HepG2 (cell line): ENCODE results near the gene FDXR. TPM values are rescaled to one million over a fixed set of nuclear protein-coding genes. Genes with fewer than 3 reads are reported as not detected.
A peak's percentile ranks its signal among the peaks of the same experiment; 100 is the strongest.

Source experiments
- ATAC-seq: fragments of 200-7000 bp; cut with Tn5 transposase; 3 replicates; pipeline ENCODE4 v1.9.1; 2020; ENCODE audit warnings: mild to moderate bottlenecking, moderate library complexity
- BruUV-seq: library from RNA; stranded (reverse); fragments of 400-500 nt; replicated peaks from 2 replicates; lab custom pipeline; 2021; lab: Mats Ljungman, UMichigan
- CTCF ChIA-PET: fragments of 300-600 bp; formaldehyde crosslinking; extraction: SDS; loops from one replicate; lab custom pipeline; 2021; ENCODE audit warnings: low total read pairs, inconsistent platforms, low intra/inter-chr PET ratio; lab: Yijun Ruan, JAX
- POLR2A ChIA-PET: fragments of 350-600 bp; sonication (Branson Sonifier 250); formaldehyde crosslinking; loops from one replicate; lab custom pipeline; 2020; ENCODE audit warnings: antibody characterized with exemption, inconsistent platforms; lab: Yijun Ruan, JAX
- DNase-seq: peaks from one replicate; pipeline ENCODE4 v3.0.0-alpha.2; 2015; ENCODE audit warnings: low spot score
- FAIRE-seq: peaks from 3 replicates; lab custom pipeline; 2011; peaks lifted over from hg19 to GRCh38; lab: Jason Lieb, UNC
- H2AFZ ChIP-seq: one replicate; pipeline ENCODE4 v1.6.1; 2011; ENCODE audit warnings: low read length, inconsistent platforms
- H3K27ac ChIP-seq: fragments of 300-600 bp; 3 replicates; pipeline ENCODE4 v1.8.0; 2011; ENCODE audit warnings: mixed run types, mild to moderate bottlenecking, mixed read lengths, low read length, inconsistent platforms; ENCODE audit not compliant: insufficient read depth; ENCODE audit errors: extremely low read length
- H3K27me3 ChIP-seq, 2 experiments: fragments of 200-600 bp in 1 of 2; 2 replicates in 1 of 2; 3 replicates in 1 of 2; pipeline versions ENCODE4 v1.6.0 to v1.8.0; 2011; ENCODE audit warnings: low read length in 2 of 2, mild to moderate bottlenecking in 2 of 2, moderate library complexity in 2 of 2, inconsistent platforms in 1 of 2; ENCODE audit not compliant: insufficient read depth in 2 of 2, control insufficient read depth in 1 of 2
- H3K36me3 ChIP-seq, 2 experiments: fragments of 200-600 bp in 1 of 2; replicated peaks in 1 of 2; 2 replicates in 1 of 2; 3 replicates in 1 of 2; pipeline versions ENCODE4 v1.5.1 to v1.8.0; 2011; ENCODE audit warnings: low read length in 2 of 2, inconsistent platforms in 1 of 2; ENCODE audit not compliant: insufficient read depth in 2 of 2, control insufficient read depth in 1 of 2
- H3K4me1 ChIP-seq: 2 replicates; pipeline ENCODE4 v1.5.1; 2012; ENCODE audit warnings: low read length, inconsistent platforms; ENCODE audit not compliant: insufficient read depth
- H3K4me2 ChIP-seq: 2 replicates; pipeline ENCODE4 v1.6.0; 2011; ENCODE audit warnings: low read depth, low read length, inconsistent platforms
- H3K4me3 ChIP-seq, 3 experiments: fragments of 200-600 bp in 1 of 3; sonication (generic), shearing (Covaris generic) in 1 of 3; replicated peaks in 1 of 3; 2 replicates each; pipeline ENCODE4 v1.5.1; 2011 to 2016; ENCODE audit warnings: low read length in 3 of 3, inconsistent platforms in 2 of 3, low read depth in 2 of 3, mild to moderate bottlenecking in 2 of 3, control low read depth in 1 of 3, mixed read lengths in 1 of 3; ENCODE audit not compliant: insufficient read depth in 1 of 3
- H3K79me2 ChIP-seq: one replicate; pipeline ENCODE4 v1.6.1; 2011; ENCODE audit warnings: low read length, inconsistent platforms; ENCODE audit not compliant: insufficient read depth
- H3K9ac ChIP-seq: 2 replicates; pipeline ENCODE4 v1.6.0; 2011; ENCODE audit warnings: mild to moderate bottlenecking, low read depth, low read length, inconsistent platforms; ENCODE audit not compliant: insufficient read depth
- H3K9me3 ChIP-seq: 2 replicates; pipeline ENCODE4 v1.5.1; 2012; ENCODE audit warnings: mild to moderate bottlenecking, low read length
- H4K20me1 ChIP-seq: 2 replicates; pipeline ENCODE4 v1.6.0; 2011; ENCODE audit warnings: inconsistent platforms, mild to moderate bottlenecking, low read length, moderate library complexity; ENCODE audit not compliant: insufficient read depth
- CTCF ChIP-seq: sonication (generic); formaldehyde crosslinking; IDR thresholded peaks from 2 replicates; pipeline ENCODE4 v1.5.0; 2020; ENCODE audit warnings: mild to moderate bottlenecking, missing genetic modification reagents, moderate library complexity
- RELA ChIP-seq: sonication (generic); formaldehyde crosslinking; IDR thresholded peaks from 2 replicates; pipeline ENCODE4 v1.4.0; 2020; ENCODE audit warnings: missing genetic modification reagents
- ZNF354B ChIP-seq: sonication (generic); formaldehyde crosslinking; IDR thresholded peaks from 2 replicates; pipeline ENCODE4 v1.8.0; 2022; ENCODE audit warnings: mild to moderate bottlenecking, missing genetic modification reagents
- ZNF484 ChIP-seq: sonication (generic); formaldehyde crosslinking; IDR thresholded peaks from 2 replicates; pipeline ENCODE4 v1.5.1; 2020; ENCODE audit warnings: mild to moderate bottlenecking, low read depth, missing genetic modification reagents, borderline replicate concordance
- ZNF83 ChIP-seq: sonication (generic); formaldehyde crosslinking; IDR thresholded peaks from 2 replicates; pipeline ENCODE4 v1.4.0; 2020; ENCODE audit warnings: missing genetic modification reagents, mild to moderate bottlenecking, borderline replicate concordance
- ZNF878 ChIP-seq: sonication (generic); formaldehyde crosslinking; IDR thresholded peaks from 2 replicates; pipeline ENCODE4 v1.8.1; 2023; ENCODE audit warnings: mild to moderate bottlenecking, missing genetic modification reagents, moderate library complexity
- WGBS: methylation state at CpG from one replicate; pipeline ENCODE4 v1.1.6; 2017; ENCODE audit warnings: low lambda C conversion rate; 5-methylcytosine and 5-hydroxymethylcytosine counted together
- in situ Hi-C: cut with HindIII; loops from 2 replicates; pipeline ENCODE4 v1.10.0; 2017; ENCODE audit warnings: low pct_unique_long_range_greater_than_20kb; ENCODE audit not compliant: extremely low pct_ligation_motif_present
- intact Hi-C: fragments of 100-400 bp; cut with micrococcal nuclease; formaldehyde crosslinking; loops from one replicate; pipeline ENCODE4 v1.10.0; 2022; ENCODE audit not compliant: unreplicated experiment
- polyA plus RNA-seq, 8 experiments: library from polyadenylated mRNA; depleted of rRNA in 3 of 8; stranded (reverse) in 7 of 8; unstranded in 1 of 8; fragments of >200 nt; fragmentation: Illumina TruSeq in 4 of 8; extraction: Trizol in 4 of 8; gene quantifications; 2 replicates each; pipeline versions ENCODE4 v1.2.1 to v1.2.3, GENCODE V29; 2011 to 2016; ENCODE audit warnings: low read depth in 4 of 8, missing spikeins in 1 of 8, mixed read lengths in 1 of 8; ENCODE audit not compliant: insufficient read depth in 1 of 8
- total RNA-seq, 5 experiments: library from RNA; depleted of rRNA; stranded (reverse); fragments of >200 nt; fragmentation: Illumina TruSeq; extraction: Trizol; gene quantifications; 2 replicates each; pipeline ENCODE4 v1.2.3, GENCODE V29; 2016; ENCODE audit warnings: low read depth in 1 of 5
- TF ChIP-seq, protein P1 (sequence below): sonication (generic); formaldehyde crosslinking; IDR thresholded peaks from 2 replicates; pipeline ENCODE4 v1.4.0; 2020; ENCODE audit warnings: low read depth, mild to moderate bottlenecking, missing genetic modification reagents
- TF ChIP-seq, protein P2 (sequence below): sonication (generic); formaldehyde crosslinking; IDR thresholded peaks from 2 replicates; pipeline ENCODE4 v1.4.0; 2020; ENCODE audit warnings: missing genetic modification reagents

The FDXR gene
- total and polyA plus RNA-seq, 2 of the 13 experiments (the other 11 are each of a cell fraction or from before 2014, with no cell fraction given): 23.4 to 116 TPM

DNA sequence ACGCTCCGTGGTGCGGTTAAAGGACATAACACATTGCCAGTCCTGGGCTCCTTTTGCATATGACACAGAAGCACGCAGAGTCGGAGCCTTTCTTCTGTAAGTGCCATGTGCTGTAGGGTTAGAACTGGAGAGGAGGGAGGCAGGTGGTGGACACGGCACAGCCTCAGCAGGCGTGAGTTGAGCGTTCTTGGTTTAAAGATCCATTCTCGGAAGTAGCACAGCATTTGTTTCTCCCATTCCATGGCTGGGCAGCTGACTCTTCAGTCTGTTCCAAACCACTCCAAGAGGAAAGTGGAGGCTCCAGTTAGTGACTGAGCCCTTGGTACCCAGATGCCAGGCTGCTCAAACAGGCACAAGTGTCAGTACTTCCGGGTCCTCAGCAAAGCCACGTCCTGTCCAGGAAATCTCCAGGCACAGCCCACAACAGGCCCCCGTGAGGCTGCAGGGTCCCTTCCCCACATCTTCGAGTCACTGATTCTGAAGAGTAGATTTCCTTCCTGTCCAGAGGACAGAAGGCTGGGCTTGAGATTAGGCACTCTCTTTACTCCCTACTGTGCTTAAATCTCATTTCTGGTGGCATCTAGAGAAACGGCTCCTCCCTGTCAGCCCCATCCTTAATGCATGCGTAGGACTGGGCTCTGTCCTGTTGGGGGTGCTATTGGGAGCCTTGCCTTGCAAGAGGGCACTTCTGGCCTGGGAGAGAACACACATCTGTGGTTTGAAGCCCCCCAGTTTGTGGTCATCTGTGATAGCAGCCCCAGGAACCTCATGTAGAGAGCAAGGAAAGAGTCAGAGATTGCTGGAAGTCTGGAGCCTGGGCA is 57.0 kb downstream of the FDXR start:
- Histone ChIP-seq H3K4me3 (no peak overlapping the region), H3K27me3 (no peaks in the 10 kb centered on the region), H4K20me1 (no peaks in the 10 kb centered on the region), H3K27ac (no peak overlapping the region), H3K36me3 (peaks cover 2 to 5% of the 10 kb centered on the region in 2 experiments; a peak in 3 of 5 replicates), H2AFZ (no peak overlapping the region), H3K4me1 (no peaks in the 10 kb centered on the region), H3K4me2 (no peak overlapping the region), H3K9me3 (no peaks in the 10 kb centered on the region), H3K79me2 (no peaks in the 10 kb centered on the region), H3K9ac (no peak overlapping the region)
- intact Hi-C loops (no loop called here), in situ Hi-C loops (no loop called here)
- TF ChIP-seq CTCF (CRISPR knock-in tag): peak; percentile 43
- TF ChIP-seq ZNF484 (CRISPR knock-in tag): no peak
- ChIA-PET CTCF (interaction anchor here (2.5 kb wide), 1 partner anchor 24 kb away, joined by 7 read pairs; no protein-coding TSS in a partner anchor), POLR2A (no interaction called here)
- ATAC-seq: no peak
- 91% methylated on average over 15 of the region's 15 CpGs for WGBS
- BruUV-seq: no TSS peak
- DNase-seq: no peak
- FAIRE-seq: no peak

- Histone ChIP-seq H3K9me3 (no peaks in the 10 kb centered on the region), H3K79me2 (no peaks in the 10 kb centered on the region), H3K9ac (no peak overlapping the region), H3K4me1 (no peaks in the 10 kb centered on the region), H3K36me3 (peaks cover under 1 to 4% of the 10 kb centered on the region in 2 experiments; a peak in 2 of 5 replicates), H3K27ac (no peak overlapping the region), H2AFZ (no peak overlapping the region), H3K4me2 (no peak overlapping the region), H4K20me1 (no peaks in the 10 kb centered on the region), H3K27me3 (no peaks in the 10 kb centered on the region), H3K4me3 (no peak overlapping the region)
- 95% methylated on average over 7 of the region's 7 CpGs for WGBS
- DNase-seq (no peak), ATAC-seq (no peak), FAIRE-seq (no peak)
- intact Hi-C loops (no loop called here), in situ Hi-C loops (no loop called here)
- CTCF ChIA-PET: interaction anchor here (2.5 kb wide), 1 partner anchor 24 kb away, joined by 7 read pairs; no protein-coding TSS in a partner anchor
- no TSS peak for BruUV-seq
- POLR2A ChIA-PET: no interaction called here
- TF ChIP-seq, protein P1, sequence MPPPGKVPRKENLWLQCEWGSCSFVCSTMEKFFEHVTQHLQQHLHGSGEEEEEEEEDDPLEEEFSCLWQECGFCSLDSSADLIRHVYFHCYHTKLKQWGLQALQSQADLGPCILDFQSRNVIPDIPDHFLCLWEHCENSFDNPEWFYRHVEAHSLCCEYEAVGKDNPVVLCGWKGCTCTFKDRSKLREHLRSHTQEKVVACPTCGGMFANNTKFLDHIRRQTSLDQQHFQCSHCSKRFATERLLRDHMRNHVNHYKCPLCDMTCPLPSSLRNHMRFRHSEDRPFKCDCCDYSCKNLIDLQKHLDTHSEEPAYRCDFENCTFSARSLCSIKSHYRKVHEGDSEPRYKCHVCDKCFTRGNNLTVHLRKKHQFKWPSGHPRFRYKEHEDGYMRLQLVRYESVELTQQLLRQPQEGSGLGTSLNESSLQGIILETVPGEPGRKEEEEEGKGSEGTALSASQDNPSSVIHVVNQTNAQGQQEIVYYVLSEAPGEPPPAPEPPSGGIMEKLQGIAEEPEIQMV (CRISPR knock-in tag): no peak
- no peak for TF ChIP-seq ZNF354B (CRISPR knock-in tag)
- no peak for TF ChIP-seq ZNF83 (CRISPR knock-in tag)
- TF ChIP-seq ZNF878 (CRISPR knock-in tag): no peak
- TF ChIP-seq RELA (CRISPR knock-in tag): no peak
- TF ChIP-seq, protein P2, sequence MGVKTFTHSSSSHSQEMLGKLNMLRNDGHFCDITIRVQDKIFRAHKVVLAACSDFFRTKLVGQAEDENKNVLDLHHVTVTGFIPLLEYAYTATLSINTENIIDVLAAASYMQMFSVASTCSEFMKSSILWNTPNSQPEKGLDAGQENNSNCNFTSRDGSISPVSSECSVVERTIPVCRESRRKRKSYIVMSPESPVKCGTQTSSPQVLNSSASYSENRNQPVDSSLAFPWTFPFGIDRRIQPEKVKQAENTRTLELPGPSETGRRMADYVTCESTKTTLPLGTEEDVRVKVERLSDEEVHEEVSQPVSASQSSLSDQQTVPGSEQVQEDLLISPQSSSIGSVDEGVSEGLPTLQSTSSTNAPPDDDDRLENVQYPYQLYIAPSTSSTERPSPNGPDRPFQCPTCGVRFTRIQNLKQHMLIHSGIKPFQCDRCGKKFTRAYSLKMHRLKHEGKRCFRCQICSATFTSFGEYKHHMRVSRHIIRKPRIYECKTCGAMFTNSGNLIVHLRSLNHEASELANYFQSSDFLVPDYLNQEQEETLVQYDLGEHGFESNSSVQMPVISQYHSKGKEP: no peak
These were observed 57.7 kb downstream of the FDXR start for GRCh38 chr17:74815067-74815466.
